Cardiac muscle cell (in vitro differentiated cells and primary cell): ENCODE measurements around the gene CTNND2. TPM values are rescaled to one million over a fixed set of nuclear protein-coding genes. Genes with fewer than 3 reads are reported as not detected.
"Not testable (repeated sequence)": the region's sequence is repeated elsewhere in the genome, so short reads cannot be mapped to it uniquely, and the experiment has no call there.

Source experiments
- DNase-seq, 2 donors: peaks; one replicate each; pipeline versions ENCODE4 v3.0.0 to v3.0.0-alpha.2; 2010 to 2017; ENCODE audit warnings: low read depth in 1 of 2, low spot score in 1 of 2
- H3K27ac ChIP-seq: fragments of 200-600 bp; sonication (generic); 2 replicates; pipeline ENCODE4 v1.5.1; 2016
- H3K27me3 ChIP-seq: fragments of 200-600 bp; sonication (generic); 2 replicates; pipeline ENCODE4 v1.6.0; 2016; ENCODE audit warnings: control low read depth
- H3K36me3 ChIP-seq: fragments of 200-600 bp; sonication (generic); 2 replicates; pipeline ENCODE4 v1.5.1; 2016; ENCODE audit warnings: control low read depth
- H3K4me1 ChIP-seq: fragments of 200-600 bp; sonication (generic); 2 replicates; pipeline ENCODE4 v1.8.1; 2017; ENCODE audit warnings: low read depth, mild to moderate bottlenecking, mixed run types
- H3K4me3 ChIP-seq: fragments of 200-600 bp; sonication (generic); 2 replicates; pipeline ENCODE4 v1.5.1; 2016; ENCODE audit warnings: mild to moderate bottlenecking
- H3K9me3 ChIP-seq: fragments of 200-600 bp; sonication (generic); 2 replicates; pipeline ENCODE4 v1.5.1; 2017; ENCODE audit warnings: low read depth, mild to moderate bottlenecking, control low read depth
- polyA plus RNA-seq: library from polyadenylated mRNA; unstranded; fragments of >200 nt; fragmentation: Nextera tagmentation; extraction: Ambion mirVana; gene quantifications from 2 replicates; pipeline ENCODE4 v1.2.1, GENCODE V29; 2016
- total RNA-seq: library from RNA; depleted of rRNA; stranded (reverse); fragments of >200 nt; gene quantifications from 2 replicates; pipeline ENCODE4 v1.2.3, GENCODE V29; 2016
- TF ChIP-seq, protein P1 (sequence below): IDR thresholded peaks from 2 replicates; pipeline ENCODE4 v1.5.1; 2012; ENCODE audit warnings: low read depth, mild to moderate bottlenecking, low read length

The CTNND2 gene
- total and polyA plus RNA-seq, 2 experiments from 2014 or later = 11.0 to 12.7 TPM

- no peaks in the 10 kb centered on the region for H3K4me1 ChIP-seq
- DNase-seq = no peak
- TF ChIP-seq, protein P1, sequence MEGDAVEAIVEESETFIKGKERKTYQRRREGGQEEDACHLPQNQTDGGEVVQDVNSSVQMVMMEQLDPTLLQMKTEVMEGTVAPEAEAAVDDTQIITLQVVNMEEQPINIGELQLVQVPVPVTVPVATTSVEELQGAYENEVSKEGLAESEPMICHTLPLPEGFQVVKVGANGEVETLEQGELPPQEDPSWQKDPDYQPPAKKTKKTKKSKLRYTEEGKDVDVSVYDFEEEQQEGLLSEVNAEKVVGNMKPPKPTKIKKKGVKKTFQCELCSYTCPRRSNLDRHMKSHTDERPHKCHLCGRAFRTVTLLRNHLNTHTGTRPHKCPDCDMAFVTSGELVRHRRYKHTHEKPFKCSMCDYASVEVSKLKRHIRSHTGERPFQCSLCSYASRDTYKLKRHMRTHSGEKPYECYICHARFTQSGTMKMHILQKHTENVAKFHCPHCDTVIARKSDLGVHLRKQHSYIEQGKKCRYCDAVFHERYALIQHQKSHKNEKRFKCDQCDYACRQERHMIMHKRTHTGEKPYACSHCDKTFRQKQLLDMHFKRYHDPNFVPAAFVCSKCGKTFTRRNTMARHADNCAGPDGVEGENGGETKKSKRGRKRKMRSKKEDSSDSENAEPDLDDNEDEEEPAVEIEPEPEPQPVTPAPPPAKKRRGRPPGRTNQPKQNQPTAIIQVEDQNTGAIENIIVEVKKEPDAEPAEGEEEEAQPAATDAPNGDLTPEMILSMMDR = no peak
- H3K27ac ChIP-seq = no peak overlapping the region
- no peak overlapping the region for H3K4me3 ChIP-seq
- H3K27me3 ChIP-seq = no peaks in the 10 kb centered on the region
- no peaks in the 10 kb centered on the region for H3K9me3 ChIP-seq
- H3K36me3 ChIP-seq = no peaks in the 10 kb centered on the region
Measured at GRCh38 chr5:11072076-11072475, 832.2 kb downstream of the CTNND2 start.

DNA sequence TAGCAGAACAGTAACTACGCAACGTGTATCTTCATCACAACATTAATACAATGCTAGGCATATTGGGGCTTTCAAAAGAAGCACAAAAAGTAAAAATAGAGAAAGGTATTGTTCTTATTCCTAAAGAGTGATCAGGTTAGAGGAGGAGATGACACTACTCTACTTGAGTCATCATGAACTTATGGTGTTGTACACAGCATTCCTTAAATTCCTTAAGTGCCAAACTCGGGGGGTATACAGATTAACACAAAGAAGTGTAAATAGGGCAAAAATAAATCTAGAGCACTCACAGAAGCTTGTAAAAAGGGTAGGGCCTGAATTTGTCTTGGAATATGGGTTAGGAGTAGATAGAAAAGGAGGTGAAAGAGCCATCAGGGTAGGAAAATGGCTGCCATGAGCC, 835.2 kb downstream of the CTNND2 start:
- no peak overlapping the region for H3K4me3 ChIP-seq
- H3K4me1 ChIP-seq = no peaks in the 10 kb centered on the region
- no peak overlapping the region for H3K27ac ChIP-seq
- TF ChIP-seq, protein P1 = no peak
- no peaks in the 10 kb centered on the region for H3K9me3 ChIP-seq
- no peak for DNase-seq
- no peaks in the 10 kb centered on the region for H3K27me3 ChIP-seq
- no peaks in the 10 kb centered on the region for H3K36me3 ChIP-seq

- DNase-seq, H3K4me3 ChIP-seq, H3K36me3 ChIP-seq, H3K9me3 ChIP-seq, H3K27me3 ChIP-seq, H3K27ac ChIP-seq, H3K4me1 ChIP-seq: not testable (repeated sequence)
Measured at GRCh38 chr5:11065723-11066122, 838.5 kb downstream of the CTNND2 start.

DNA sequence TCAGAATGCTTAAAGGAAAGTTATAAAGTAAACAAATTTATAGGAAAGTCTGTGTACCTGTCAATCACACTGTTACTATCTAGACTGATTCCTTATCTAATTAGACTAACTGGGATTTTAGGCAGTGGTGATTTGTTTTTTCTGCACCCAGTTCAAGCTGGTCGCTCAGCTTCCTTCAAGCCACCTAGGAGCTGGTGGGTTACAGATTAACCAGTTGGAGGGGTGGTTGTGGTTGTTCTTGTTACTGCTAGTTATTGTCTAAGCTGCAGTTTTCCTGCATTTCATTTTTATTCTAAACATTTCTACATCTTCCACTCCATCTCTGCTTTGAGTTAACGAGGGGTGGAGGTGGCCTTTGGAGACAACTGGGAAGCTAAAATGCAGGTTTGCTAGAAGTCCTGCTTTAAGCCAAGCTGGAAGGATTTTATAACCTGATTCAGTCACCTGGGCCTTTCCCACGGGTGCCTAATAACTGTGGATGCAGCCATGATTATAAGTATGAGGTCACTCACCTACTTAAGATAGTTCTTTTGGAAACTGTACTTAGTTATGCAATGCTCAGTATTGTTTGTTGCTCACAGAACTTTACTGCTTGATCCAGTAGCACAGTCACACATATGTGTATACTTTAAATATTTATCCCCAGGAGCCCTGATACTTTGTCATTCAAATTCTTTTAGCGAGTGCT, 839.3 kb downstream of the CTNND2 start:
- DNase-seq = no peak
- H3K9me3 ChIP-seq = no peaks in the 10 kb centered on the region
- H3K27ac ChIP-seq = no peak overlapping the region
- H3K4me1 ChIP-seq = no peaks in the 10 kb centered on the region
- no peaks in the 10 kb centered on the region for H3K27me3 ChIP-seq
- H3K4me3 ChIP-seq = no peak overlapping the region
- TF ChIP-seq, protein P1 = no peak
- H3K36me3 ChIP-seq = no peaks in the 10 kb centered on the region

DNA sequence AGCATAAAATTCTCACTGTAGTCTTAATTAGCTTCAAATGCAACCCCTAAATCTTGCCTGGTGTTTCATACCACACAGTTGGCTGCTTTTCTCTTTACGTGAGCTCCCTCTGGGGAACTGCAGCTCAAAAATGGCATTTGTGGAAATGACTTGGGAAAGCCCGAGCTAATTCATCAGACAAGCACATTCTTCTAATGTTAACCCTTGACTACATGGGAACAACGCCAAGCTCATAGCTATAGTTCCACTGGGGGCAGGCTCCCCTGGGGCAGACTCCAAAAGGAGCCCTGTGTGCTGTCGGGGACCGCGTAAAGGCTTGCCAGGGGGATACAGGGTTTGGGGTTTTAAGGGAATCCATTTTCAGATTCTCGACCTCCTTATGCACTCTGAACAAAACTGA, 841.8 kb downstream of the CTNND2 start:
- Histone ChIP-seq H3K27me3 (no peaks in the 10 kb centered on the region), H3K9me3 (no peaks in the 10 kb centered on the region), H3K27ac (no peak overlapping the region), H3K4me1 (no peaks in the 10 kb centered on the region), H3K36me3 (no peaks in the 10 kb centered on the region), H3K4me3 (no peak overlapping the region)
- TF ChIP-seq, protein P1 = no peak
- DNase-seq = no peak

DNA sequence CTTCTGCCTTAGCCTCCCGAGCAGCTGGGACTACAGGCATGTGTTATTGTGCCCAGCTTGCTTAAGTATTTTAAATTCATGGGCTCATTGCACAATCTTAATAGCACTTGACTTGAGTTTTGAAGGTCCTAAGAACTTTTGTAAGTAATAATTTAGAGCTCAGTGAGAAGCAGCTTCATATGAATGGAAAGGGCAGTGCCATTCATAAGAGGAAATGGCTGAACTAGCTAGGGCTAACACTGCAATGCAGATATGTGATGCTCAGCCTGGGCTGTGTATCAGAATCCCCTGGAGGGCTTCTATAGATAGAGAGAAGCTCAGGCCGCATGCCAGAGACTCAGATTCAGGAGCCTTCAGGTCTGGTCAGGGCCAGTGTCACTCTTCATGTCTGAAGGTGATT, 847.7 kb downstream of the CTNND2 start:
- DNase-seq = no peak
- TF ChIP-seq, protein P1 = no peak

More for the DNA sequence above, 847.7 kb downstream of the CTNND2 start:
- no peaks in the 10 kb centered on the region for H3K27me3 ChIP-seq
- no peaks in the 10 kb centered on the region for H3K36me3 ChIP-seq
- no peak overlapping the region for H3K4me3 ChIP-seq
- no peak overlapping the region for H3K27ac ChIP-seq
- H3K9me3 ChIP-seq = peaks cover 3% of the 10 kb centered on the region
- peaks cover 3% of the 10 kb centered on the region for H3K4me1 ChIP-seq
